GM21737 (cell line): ENCODE results near the gene TIMM13.
"Not testable (repeated sequence)": the region's sequence is repeated elsewhere in the genome, so short reads cannot be mapped to it uniquely, and the experiment has no call there.

Source experiments
- ATAC-seq: cut with Tn5 transposase; IDR thresholded peaks from one replicate; pipeline ENCODE4 v1.9.1; 2021; ENCODE audit warnings: mild to moderate bottlenecking, moderate library complexity; ENCODE audit not compliant: unreplicated experiment

Gene TIMM13

GRCh38 chr19:2416321-2417097 is 10.9 kb downstream of the TIMM13 start:
- ATAC-seq: no peak

GRCh38 chr19:2415973-2416319 is 11.4 kb downstream of the TIMM13 start:
- no peak for ATAC-seq

- no peak for ATAC-seq
Measured at GRCh38 chr19:2415281-2415972, 12.0 kb downstream of the TIMM13 start.

- no peak for ATAC-seq
Measured at GRCh38 chr19:2413629-2414028, 13.8 kb downstream of the TIMM13 start.

- no peak for ATAC-seq
Measured at GRCh38 chr19:2413159-2413558, 14.2 kb downstream of the TIMM13 start.

GRCh38 chr19:2412449-2412848 is 14.9 kb downstream of the TIMM13 start:
- no peak for ATAC-seq

- no peak for ATAC-seq
Measured at GRCh38 chr19:2411709-2412108, 15.7 kb downstream of the TIMM13 start.

- no peak for ATAC-seq
Measured at GRCh38 chr19:2410023-2410422, 17.4 kb downstream of the TIMM13 start.

- no peak for ATAC-seq
Measured at GRCh38 chr19:2409352-2409912, 18.0 kb downstream of the TIMM13 start.

- no peak for ATAC-seq
Measured at GRCh38 chr19:2408247-2408646, 19.1 kb downstream of the TIMM13 start.

- ATAC-seq: no peak
Measured at GRCh38 chr19:2399582-2399981, 27.8 kb downstream of the TIMM13 start.

GRCh38 chr19:2398735-2399305 is 28.6 kb downstream of the TIMM13 start:
- ATAC-seq: no peak

- ATAC-seq: not testable (repeated sequence)
Measured at GRCh38 chr19:2397173-2397572, 30.2 kb downstream of the TIMM13 start.

- not testable (repeated sequence) for ATAC-seq
Measured at GRCh38 chr19:2395293-2395829, 32.0 kb downstream of the TIMM13 start.

GRCh38 chr19:2394442-2395292 is 32.7 kb downstream of the TIMM13 start:
- ATAC-seq: no peak

- ATAC-seq: no peak
Measured at GRCh38 chr19:2394054-2394441, 33.3 kb downstream of the TIMM13 start.

GRCh38 chr19:2392899-2393298 is 34.5 kb downstream of the TIMM13 start:
- not testable (repeated sequence) for ATAC-seq

GRCh38 chr19:2392366-2392765 is 35.0 kb downstream of the TIMM13 start:
- ATAC-seq: no peak

GRCh38 chr19:2391118-2391725 is 36.2 kb downstream of the TIMM13 start:
- ATAC-seq: no peak

GRCh38 chr19:2389594-2389993 is 37.8 kb downstream of the TIMM13 start:
- ATAC-seq: no peak
